Chondrocyte (in vitro differentiated cells): Measurements from ENCODE around the gene ANKRD17. TPM values are rescaled to one million over a fixed set of nuclear protein-coding genes. Genes with fewer than 3 reads are reported as not detected.
"Not testable (repeated sequence)": the region's sequence is repeated elsewhere in the genome, so short reads cannot be mapped to it uniquely, and the experiment has no call there.

Experiments used
- DNase-seq: peaks from one replicate; pipeline ENCODE4 v3.0.0; 2021; ENCODE audit warnings: mixed read lengths, low spot score
- H3K27ac Mint-ChIP-seq: one replicate; pipeline ENCODE4 v1.8.0; 2021; ENCODE audit warnings: mild to moderate bottlenecking, moderate library complexity, mixed read lengths; ENCODE audit not compliant: unreplicated experiment
- H3K27me3 Mint-ChIP-seq: 2 replicates; pipeline ENCODE4 v1.8.0; 2021; ENCODE audit warnings: low read depth, mixed read lengths
- H3K36me3 Mint-ChIP-seq: 2 replicates; pipeline ENCODE4 v1.8.0; 2021; ENCODE audit warnings: low read depth, mixed read lengths
- H3K4me1 Mint-ChIP-seq: 2 replicates; pipeline ENCODE4 v1.8.0; 2021; ENCODE audit warnings: low read depth, mild to moderate bottlenecking, mixed read lengths
- H3K4me3 Mint-ChIP-seq: one replicate; pipeline ENCODE4 v1.8.0; 2021; ENCODE audit warnings: mild to moderate bottlenecking, moderate library complexity, mixed read lengths; ENCODE audit not compliant: unreplicated experiment
- H3K9me3 Mint-ChIP-seq: 2 replicates; pipeline ENCODE4 v1.8.0; 2021; ENCODE audit warnings: low read depth, mixed read lengths
- CTCF ChIP-seq: fragments of 200-600 bp; sonication (generic); IDR thresholded peaks from 2 replicates; pipeline ENCODE4 v1.5.0; 2021; ENCODE audit warnings: antibody characterized with exemption, mild to moderate bottlenecking, moderate library complexity
- long read RNA-seq: library from polyadenylated mRNA; stranded (forward); transcript quantifications from one replicate; pipeline ENCODE4 v2.0.0, GENCODE V29; 2021
- total RNA-seq: library from RNA; stranded (reverse); gene quantifications from 3 replicates; pipeline ENCODE4 v1.2.1, GENCODE V29; 2021

Gene ANKRD17, protein sequence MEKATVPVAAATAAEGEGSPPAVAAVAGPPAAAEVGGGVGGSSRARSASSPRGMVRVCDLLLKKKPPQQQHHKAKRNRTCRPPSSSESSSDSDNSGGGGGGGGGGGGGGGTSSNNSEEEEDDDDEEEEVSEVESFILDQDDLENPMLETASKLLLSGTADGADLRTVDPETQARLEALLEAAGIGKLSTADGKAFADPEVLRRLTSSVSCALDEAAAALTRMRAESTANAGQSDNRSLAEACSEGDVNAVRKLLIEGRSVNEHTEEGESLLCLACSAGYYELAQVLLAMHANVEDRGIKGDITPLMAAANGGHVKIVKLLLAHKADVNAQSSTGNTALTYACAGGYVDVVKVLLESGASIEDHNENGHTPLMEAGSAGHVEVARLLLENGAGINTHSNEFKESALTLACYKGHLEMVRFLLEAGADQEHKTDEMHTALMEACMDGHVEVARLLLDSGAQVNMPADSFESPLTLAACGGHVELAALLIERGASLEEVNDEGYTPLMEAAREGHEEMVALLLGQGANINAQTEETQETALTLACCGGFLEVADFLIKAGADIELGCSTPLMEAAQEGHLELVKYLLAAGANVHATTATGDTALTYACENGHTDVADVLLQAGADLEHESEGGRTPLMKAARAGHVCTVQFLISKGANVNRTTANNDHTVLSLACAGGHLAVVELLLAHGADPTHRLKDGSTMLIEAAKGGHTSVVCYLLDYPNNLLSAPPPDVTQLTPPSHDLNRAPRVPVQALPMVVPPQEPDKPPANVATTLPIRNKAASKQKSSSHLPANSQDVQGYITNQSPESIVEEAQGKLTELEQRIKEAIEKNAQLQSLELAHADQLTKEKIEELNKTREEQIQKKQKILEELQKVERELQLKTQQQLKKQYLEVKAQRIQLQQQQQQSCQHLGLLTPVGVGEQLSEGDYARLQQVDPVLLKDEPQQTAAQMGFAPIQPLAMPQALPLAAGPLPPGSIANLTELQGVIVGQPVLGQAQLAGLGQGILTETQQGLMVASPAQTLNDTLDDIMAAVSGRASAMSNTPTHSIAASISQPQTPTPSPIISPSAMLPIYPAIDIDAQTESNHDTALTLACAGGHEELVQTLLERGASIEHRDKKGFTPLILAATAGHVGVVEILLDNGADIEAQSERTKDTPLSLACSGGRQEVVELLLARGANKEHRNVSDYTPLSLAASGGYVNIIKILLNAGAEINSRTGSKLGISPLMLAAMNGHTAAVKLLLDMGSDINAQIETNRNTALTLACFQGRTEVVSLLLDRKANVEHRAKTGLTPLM (N-terminal part only)
- 55.1 to 72.5 TPM (median 56.4 TPM) in 3 replicates for total RNA-seq
- long read RNA-seq, full-length matches to known transcripts = 2 of 26 reads
- long read RNA-seq, partial matches to known transcripts = 17 of 26 reads
- long read RNA-seq, other reads (novel, unspliced or antisense) = 7 of 26 reads

DNA sequence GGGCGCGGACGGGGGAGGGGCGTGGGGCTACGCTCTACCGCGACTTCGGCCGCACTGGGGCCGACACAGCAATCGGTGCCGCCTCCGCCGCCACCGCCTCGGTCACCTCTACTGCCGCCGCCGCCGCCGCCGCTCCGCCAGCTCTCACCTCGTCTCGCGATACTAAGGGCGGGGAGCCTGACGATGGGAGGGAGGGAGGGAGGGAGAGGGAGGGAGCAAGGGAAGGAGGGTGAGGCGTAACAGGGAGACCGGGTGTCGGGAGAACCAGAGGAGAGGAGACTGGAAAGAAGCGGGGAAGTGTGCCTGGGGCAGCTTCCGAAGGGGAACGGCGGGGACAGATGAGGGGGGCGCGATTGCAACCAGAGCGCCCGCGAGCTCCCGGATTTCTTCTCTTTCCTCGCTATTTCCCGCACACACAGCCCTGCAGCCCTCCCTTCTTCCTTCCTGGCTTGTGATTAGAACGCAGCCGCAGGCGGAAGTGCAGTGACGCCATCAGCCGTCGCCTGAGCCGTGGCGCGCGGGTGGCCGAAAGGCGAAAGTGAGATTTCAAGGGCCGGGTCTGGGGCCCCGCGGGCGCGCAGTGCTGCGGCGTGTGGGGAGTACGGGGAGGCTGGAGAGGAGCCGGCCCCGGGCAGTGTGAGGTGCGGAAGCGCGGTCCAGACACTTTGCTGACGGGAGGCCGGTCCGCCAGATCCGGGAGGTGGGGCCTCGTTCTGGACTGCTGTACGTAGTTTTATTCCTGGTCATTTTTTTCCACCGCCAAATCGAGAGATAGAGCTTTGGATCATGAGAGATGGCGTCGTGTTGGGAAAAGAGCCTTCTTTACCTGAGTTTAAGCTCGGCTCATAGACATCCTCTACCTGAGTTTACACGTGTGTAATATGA, at the start of gene ANKRD17:
Gene ANKRD17, minus strand, starts transcription at position 113 of the 885 bp plus-strand sequence. CDS start 130 bp downstream, outside the sequence.
- H3K27ac Mint-ChIP-seq = peak within 1 kb of the TSS; percentile 99
- peak; percentile 31 for TF ChIP-seq CTCF
- peak; percentile 96 for DNase-seq
- H3K4me3 Mint-ChIP-seq = peak within 1 kb of the TSS; percentile 94
- no peaks in the 10 kb centered on the region for H3K36me3 Mint-ChIP-seq
- no peaks in the 10 kb centered on the region for H3K27me3 Mint-ChIP-seq
- H3K4me1 Mint-ChIP-seq = peaks cover 46% of the 10 kb centered on the region
- H3K9me3 Mint-ChIP-seq = no peaks in the 10 kb centered on the region

GRCh38 chr4:73308286-73308685, 49.7 kb upstream of the ANKRD17 start:
- TF ChIP-seq CTCF = peak; percentile 77
- no peaks in the 10 kb centered on the region for H3K27me3 Mint-ChIP-seq
- H3K4me1 Mint-ChIP-seq = peaks cover 27% of the 10 kb centered on the region
- no peaks in the 10 kb centered on the region for H3K9me3 Mint-ChIP-seq
- peak overlapping the region; percentile 11 for H3K27ac Mint-ChIP-seq
- no peak for DNase-seq
- H3K36me3 Mint-ChIP-seq = no peaks in the 10 kb centered on the region
- no peak overlapping the region for H3K4me3 Mint-ChIP-seq

DNA sequence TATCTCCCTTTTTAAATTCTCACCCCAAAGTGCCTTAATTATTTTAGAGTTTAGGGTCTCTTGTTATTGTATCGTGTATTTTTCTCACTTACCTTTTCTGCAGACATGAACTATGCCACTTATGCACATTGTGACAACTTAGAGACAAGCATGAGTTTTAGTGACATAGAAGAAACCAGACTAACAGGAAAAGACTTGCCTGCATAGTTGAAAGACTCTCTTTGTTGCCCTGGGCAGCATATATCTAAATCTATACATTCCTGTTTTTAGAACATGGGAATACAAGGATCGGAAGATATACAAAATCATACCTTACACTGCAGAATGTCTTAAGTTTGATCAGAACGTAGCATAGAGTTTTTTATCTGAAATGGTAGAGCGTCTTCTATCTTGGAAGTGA, 45.1 kb upstream of the ANKRD17 start:
- Mint-ChIP-seq H3K4me3 (no peak overlapping the region), H3K27ac (no peak overlapping the region), H3K36me3 (no peaks in the 10 kb centered on the region), H3K4me1 (peaks cover 7% of the 10 kb centered on the region), H3K9me3 (no peaks in the 10 kb centered on the region), H3K27me3 (no peaks in the 10 kb centered on the region)
- DNase-seq = no peak
- TF ChIP-seq CTCF = no peak

- no peaks in the 10 kb centered on the region for H3K36me3 Mint-ChIP-seq
- H3K4me3 Mint-ChIP-seq = no peak overlapping the region
- TF ChIP-seq CTCF = no peak
- H3K27me3 Mint-ChIP-seq = no peaks in the 10 kb centered on the region
- H3K27ac Mint-ChIP-seq = no peak overlapping the region
- DNase-seq = no peak
- H3K4me1 Mint-ChIP-seq = no peaks in the 10 kb centered on the region
- peaks cover 6% of the 10 kb centered on the region for H3K9me3 Mint-ChIP-seq
Measured at GRCh38 chr4:73299548-73300280, 41.1 kb upstream of the ANKRD17 start.

- H3K27ac Mint-ChIP-seq, H3K27me3 Mint-ChIP-seq, H3K4me3 Mint-ChIP-seq, H3K36me3 Mint-ChIP-seq, H3K4me1 Mint-ChIP-seq, DNase-seq: not testable (repeated sequence)
- peaks cover 19% of the 10 kb centered on the region for H3K9me3 Mint-ChIP-seq
Measured at GRCh38 chr4:73292661-73293060, 34.1 kb upstream of the ANKRD17 start.
